K562 (cell line): ENCODE data around the gene OLIG2. TPM values are rescaled to one million over a fixed set of nuclear protein-coding genes. Genes with fewer than 3 reads are reported as not detected.

Source experiments
- ATAC-seq: fragments of 200-7000 bp; cut with Tn5 transposase; 3 replicates; pipeline ENCODE4 v1.9.1; 2020; ENCODE audit warnings: moderate library complexity
- BruUV-seq: library from RNA; stranded (reverse); fragments of 400-500 nt; replicated peaks from 2 replicates; lab custom pipeline; 2021; lab: Mats Ljungman, UMichigan
- CTCF ChIA-PET: fragments of 300-600 bp; formaldehyde crosslinking; extraction: SDS; loops from one replicate; lab custom pipeline; 2021; ENCODE audit warnings: low intra/inter-chr PET ratio; lab: Yijun Ruan, JAX
- POLR2A ChIA-PET: fragments of 300-600, 350-650 bp; sonication (Branson Sonifier 250); formaldehyde crosslinking; extraction: SDS; loops from one replicate; lab custom pipeline; 2021; ENCODE audit warnings: antibody characterized with exemption, inconsistent platforms; lab: Yijun Ruan, JAX
- DNase-seq, 4 experiments: peaks; one replicate each; pipeline versions ENCODE4 v3.0.0 to v3.0.0-alpha.2; 2011 to 2018; ENCODE audit warnings: low spot score in 3 of 4, mixed read lengths in 3 of 4; ENCODE audit errors: extremely low read depth in 1 of 4
- FAIRE-seq: peaks from 2 replicates; lab custom pipeline; 2011; peaks lifted over from hg19 to GRCh38; lab: Jason Lieb, UNC
- H2AFZ ChIP-seq: 2 replicates; pipeline ENCODE4 v1.6.0; 2011; ENCODE audit warnings: low read depth, low read length, control low read depth, inconsistent platforms
- H3K27ac ChIP-seq: fragments of 200-600 bp; 3 replicates; pipeline ENCODE4 v1.8.0; 2011; ENCODE audit warnings: low read depth, mild to moderate bottlenecking, control low read depth, inconsistent platforms, low read length, moderate library complexity, mixed read lengths; ENCODE audit errors: extremely low read depth
- H3K27me3 ChIP-seq, 2 experiments: fragments of 300-600 bp in 1 of 2; 2 replicates in 1 of 2; 3 replicates in 1 of 2; pipeline versions ENCODE4 v1.6.0 to v1.8.0; 2011; ENCODE audit warnings: inconsistent platforms in 2 of 2, low read length in 2 of 2, mild to moderate bottlenecking in 1 of 2, mixed read lengths in 1 of 2, moderate library complexity in 1 of 2; ENCODE audit not compliant: control insufficient read depth in 2 of 2, insufficient read depth in 2 of 2
- H3K36me3 ChIP-seq: fragments of 300-600 bp; 3 replicates; pipeline ENCODE4 v1.8.0; 2011; ENCODE audit warnings: mild to moderate bottlenecking, low read length, inconsistent platforms; ENCODE audit not compliant: control insufficient read depth, insufficient read depth
- H3K4me1 ChIP-seq, 2 experiments: fragments of 200-600 bp in 1 of 2; replicated peaks in 1 of 2; 2 replicates in 1 of 2; 3 replicates in 1 of 2; pipeline versions ENCODE4 v1.5.1 to v1.8.0; 2011; ENCODE audit warnings: inconsistent platforms in 2 of 2, low read length in 2 of 2, mild to moderate bottlenecking in 1 of 2, mixed read lengths in 1 of 2, moderate library complexity in 1 of 2; ENCODE audit not compliant: control insufficient read depth in 2 of 2, insufficient read depth in 2 of 2
- H3K4me2 ChIP-seq: 2 replicates; pipeline ENCODE4 v1.6.1; 2011; ENCODE audit warnings: low read length, control low read depth, inconsistent platforms, mixed read lengths; ENCODE audit not compliant: insufficient read depth
- H3K4me3 ChIP-seq: fragments of 200-600 bp; sonication (generic), shearing (Covaris generic); 2 replicates; pipeline ENCODE4 v1.5.1; 2016; ENCODE audit warnings: control low read depth, inconsistent platforms
- H3K79me2 ChIP-seq: fragments of 200-600 bp; 3 replicates; pipeline ENCODE4 v1.8.0; 2011; ENCODE audit warnings: low read length, inconsistent platforms; ENCODE audit not compliant: control insufficient read depth, insufficient read depth
- H3K9ac ChIP-seq, 2 experiments: 2 replicates each; pipeline versions ENCODE4 v1.6.0 to v1.6.1; 2011; ENCODE audit warnings: low read depth in 2 of 2, low read length in 2 of 2, control low read depth in 1 of 2, inconsistent platforms in 1 of 2, mild to moderate bottlenecking in 1 of 2, mixed read lengths in 1 of 2; ENCODE audit not compliant: insufficient read depth in 1 of 2
- H3K9me1 ChIP-seq: one replicate; pipeline ENCODE4 v1.6.0; 2011; ENCODE audit warnings: inconsistent platforms, mild to moderate bottlenecking, low read length, moderate library complexity; ENCODE audit not compliant: control insufficient read depth, insufficient read depth
- H3K9me3 ChIP-seq: replicated peaks from 2 replicates; pipeline ENCODE4 v1.5.1; 2011; ENCODE audit warnings: low read depth, low read length, inconsistent platforms; ENCODE audit not compliant: control insufficient read depth, insufficient read depth
- H4K20me1 ChIP-seq: replicated peaks from 2 replicates; pipeline ENCODE4 v1.6.1; 2011; ENCODE audit warnings: low read length, inconsistent platforms, mixed read lengths; ENCODE audit not compliant: control insufficient read depth, insufficient read depth
- CHD4 ChIP-seq: fragments of 200-600 bp; sonication (generic); IDR thresholded peaks from 3 replicates; pipeline ENCODE4 v1.6.1; 2012; ENCODE audit warnings: low read depth, mild to moderate bottlenecking, mixed read lengths, low read length, inconsistent platforms; ENCODE audit not compliant: insufficient read depth, insufficient replicate concordance, poor library complexity, severe bottlenecking
- MCM2 ChIP-seq: fragments of 450-650 bp; IDR thresholded peaks from 2 replicates; pipeline ENCODE4 v1.6.1; 2017; ENCODE audit warnings: low read depth, mild to moderate bottlenecking
- NR1H2 ChIP-seq: sonication (generic); formaldehyde crosslinking; IDR thresholded peaks from 2 replicates; pipeline ENCODE4 v1.4.0; 2020; ENCODE audit warnings: mild to moderate bottlenecking, missing genetic modification reagents
- SOX6 ChIP-seq: fragments of 450-650 bp; IDR thresholded peaks from 2 replicates; pipeline ENCODE4 v1.6.1; 2014; ENCODE audit warnings: mild to moderate bottlenecking
- THAP7 ChIP-seq: fragments of 250-450 bp; sonication (Bioruptor Pico); IDR thresholded peaks from 2 replicates; pipeline ENCODE4 v1.5.0; 2021
- WGBS: fragments of 100-300 bp; shearing (Covaris generic); methylation state at CpG from one replicate; pipeline ENCODE4 v1.1.6; 2016; ENCODE audit warnings: low coverage, mixed read lengths; ENCODE audit not compliant: insufficient coverage; ENCODE audit errors: missing lambda C conversion rate; 5-methylcytosine and 5-hydroxymethylcytosine counted together
- in situ Hi-C: fragments of 300-500 bp; cut with MboI; formaldehyde crosslinking; loops from 4 replicates; pipeline ENCODE4 v1.15.0; 2018; ENCODE audit warnings: inconsistent platforms, mixed read lengths
- intact Hi-C: fragments of 100-400 bp; cut with micrococcal nuclease; formaldehyde crosslinking; loops from 2 replicates; pipeline ENCODE4 v1.14.2; 2022
- polyA plus RNA-seq, 8 experiments: library from polyadenylated mRNA; depleted of rRNA in 4 of 8; stranded (reverse) in 5 of 8; unstranded in 3 of 8; fragments of >200 nt; fragmentation: Nextera tagmentation in 2 of 8; fragmentation: Illumina TruSeq in 1 of 8; extraction: Ambion mirVana in 2 of 8; extraction: Trizol in 1 of 8; gene quantifications; 2 replicates each; pipeline versions ENCODE4 v1.2.1 to v1.2.3, GENCODE V29; 2011 to 2014; ENCODE audit warnings: inconsistent platforms in 1 of 8, missing spikeins in 1 of 8
- total RNA-seq, 7 experiments: library from RNA; depleted of rRNA in 6 of 7; stranded (reverse); fragments of >200 nt in 6 of 7; fragmentation: Illumina TruSeq in 2 of 7; extraction: Trizol in 2 of 7; gene quantifications; 2 replicates each; pipeline versions ENCODE4 v1.2.1 to v1.2.3, GENCODE V29; 2011 to 2021; ENCODE audit warnings: low replicate concordance in 1 of 7
- TF ChIP-seq, protein P1 (sequence below): sonication (generic); formaldehyde crosslinking; IDR thresholded peaks from 2 replicates; pipeline ENCODE4 v1.8.1; 2023; ENCODE audit warnings: mild to moderate bottlenecking, missing genetic modification reagents

Gene OLIG2
- total and polyA plus RNA-seq, 9 of the 15 experiments (the other 6 are each of a cell fraction or from before 2014, with no cell fraction given) = not detected

DNA sequence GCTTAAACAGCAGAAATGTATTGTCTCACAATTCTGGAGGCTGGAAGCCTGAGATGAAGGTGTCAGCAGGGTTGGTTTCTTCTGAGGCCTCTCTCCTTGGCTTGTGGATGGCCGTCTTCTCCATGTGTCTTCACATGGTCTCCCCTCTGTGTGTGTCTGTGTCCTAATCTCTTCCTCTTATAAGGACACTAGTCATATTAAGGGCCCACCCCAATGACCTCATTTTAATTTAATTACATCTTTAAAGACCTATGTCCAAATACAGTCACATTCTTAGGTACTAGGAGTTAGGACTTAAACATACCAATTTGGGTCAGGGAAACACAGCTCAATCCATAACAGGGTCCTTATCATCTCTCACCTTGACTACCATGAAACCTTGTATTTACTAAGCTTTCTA is 14.8 kb upstream of the OLIG2 start:
- Histone ChIP-seq H3K9me3 (no peaks in the 10 kb centered on the region), H2AFZ (no peak overlapping the region), H3K4me1 (no peaks in the 10 kb centered on the region), H3K9me1 (no peaks in the 10 kb centered on the region), H4K20me1 (no peaks in the 10 kb centered on the region; the same call in 1 of the 2 replicates), H3K27ac (no peak overlapping the region), H3K4me3 (no peak overlapping the region), H3K36me3 (no peaks in the 10 kb centered on the region), H3K4me2 (no peak overlapping the region), H3K9ac (no peak overlapping the region), H3K27me3 (peaks cover 0 to 11% of the 10 kb centered on the region in 2 experiments; a peak in 3 of 5 replicates), H3K79me2 (no peaks in the 10 kb centered on the region)
- WGBS = 0% methylated on average over 1 of the region's 1 CpG
- BruUV-seq = no TSS peak
- CTCF ChIA-PET = no interaction called here
- no peak for FAIRE-seq
- in situ Hi-C loops = no loop called here
- no peak for ATAC-seq
- DNase-seq = no peak
- POLR2A ChIA-PET = interaction anchor here (0.7 kb wide), 2 partner anchors 10 to 11 kb away, joined by 3 to 4 read pairs; no protein-coding TSS in a partner anchor
- intact Hi-C loops = no loop called here
- no peak for TF ChIP-seq THAP7 (CRISPR knock-in tag)
- TF ChIP-seq SOX6 = no peak
- TF ChIP-seq CHD4 = no peak
- TF ChIP-seq NR1H2 (CRISPR knock-in tag) = no peak
- TF ChIP-seq, protein P1, sequence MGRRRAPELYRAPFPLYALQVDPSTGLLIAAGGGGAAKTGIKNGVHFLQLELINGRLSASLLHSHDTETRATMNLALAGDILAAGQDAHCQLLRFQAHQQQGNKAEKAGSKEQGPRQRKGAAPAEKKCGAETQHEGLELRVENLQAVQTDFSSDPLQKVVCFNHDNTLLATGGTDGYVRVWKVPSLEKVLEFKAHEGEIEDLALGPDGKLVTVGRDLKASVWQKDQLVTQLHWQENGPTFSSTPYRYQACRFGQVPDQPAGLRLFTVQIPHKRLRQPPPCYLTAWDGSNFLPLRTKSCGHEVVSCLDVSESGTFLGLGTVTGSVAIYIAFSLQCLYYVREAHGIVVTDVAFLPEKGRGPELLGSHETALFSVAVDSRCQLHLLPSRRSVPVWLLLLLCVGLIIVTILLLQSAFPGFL = no peak
- no peak for TF ChIP-seq MCM2
